ENCODE data around the gene NUDT1. TPM values are rescaled to one million over a fixed set of nuclear protein-coding genes. Genes with fewer than 3 reads are reported as not detected.

The NUDT1 gene
- total and polyA plus RNA-seq, 9 donors = 17.3 to 29.8 (median 23.4) TPM

DNA sequence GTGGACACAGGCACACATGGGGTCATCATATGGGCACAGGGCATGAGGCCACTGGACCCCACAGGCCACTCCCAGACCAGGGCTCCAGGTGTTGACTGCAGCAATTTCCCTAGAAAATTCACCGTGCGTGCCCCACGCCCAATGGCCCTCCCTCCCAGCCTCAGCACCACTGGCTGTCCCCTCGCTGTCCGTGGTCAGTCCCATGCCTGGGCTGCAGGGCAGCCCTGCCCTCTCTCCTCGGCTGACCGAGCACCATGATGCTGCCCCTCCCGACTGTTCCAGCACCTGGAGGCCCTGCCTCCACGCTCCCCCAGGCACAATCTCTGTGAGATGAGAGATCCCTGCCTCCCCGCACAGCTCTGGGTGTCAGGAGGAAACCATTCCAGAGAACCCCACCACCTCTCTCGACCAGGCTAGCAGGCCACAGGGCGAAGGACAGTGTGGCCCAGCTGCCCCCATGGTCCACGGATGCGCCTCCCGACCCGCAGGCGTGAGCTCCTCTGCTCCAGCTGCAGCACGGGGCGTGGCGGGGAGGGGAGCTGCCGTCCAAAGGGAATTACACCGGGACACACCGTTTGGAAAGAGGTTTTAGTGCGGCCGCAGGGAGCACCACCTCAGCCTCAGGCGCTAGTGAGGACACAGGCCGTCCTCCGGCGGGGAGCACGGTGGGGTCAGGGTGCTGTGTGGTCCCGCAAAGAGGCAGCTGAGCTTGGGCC is 12.6 kb downstream of the NUDT1 start:
- no peak overlapping the region for H3K4me3 ChIP-seq (ENCODE audit: low read length)
- WGBS (ENCODE audit: insufficient coverage) = 85% methylated on average over 31 of the region's 31 CpGs
- no peak for DNase-seq
- no peaks in the 10 kb centered on the region for H3K27me3 ChIP-seq (ENCODE audit: control insufficient read depth, insufficient read depth, low read length)
- no peak overlapping the region for H3K27ac ChIP-seq (ENCODE audit: low read length)
- H3K9me3 ChIP-seq (replicated peaks; ENCODE audit: control insufficient read depth, low read depth, low read length) = no peaks in the 10 kb centered on the region
- peaks cover 21% of the 10 kb centered on the region for H3K4me1 ChIP-seq (ENCODE audit: control insufficient read depth, insufficient read depth, low read length)
- peaks cover 48% of the 10 kb centered on the region for H3K36me3 ChIP-seq (ENCODE audit: control insufficient read depth, insufficient read depth, low read length)

- no peak overlapping the region for H3K4me3 ChIP-seq (ENCODE audit: low read length)
- H3K27me3 ChIP-seq (ENCODE audit: control insufficient read depth, insufficient read depth, low read length) = no peaks in the 10 kb centered on the region
- H3K9me3 ChIP-seq (replicated peaks; ENCODE audit: control insufficient read depth, low read depth, low read length) = no peaks in the 10 kb centered on the region
- H3K4me1 ChIP-seq (ENCODE audit: control insufficient read depth, insufficient read depth, low read length) = peaks cover 17% of the 10 kb centered on the region
- DNase-seq = no peak
- no peak overlapping the region for H3K27ac ChIP-seq (ENCODE audit: low read length)
- H3K36me3 ChIP-seq (ENCODE audit: control insufficient read depth, insufficient read depth, low read length) = peaks cover 49% of the 10 kb centered on the region
- 88% methylated on average over 25 of the region's 33 CpGs for WGBS (ENCODE audit: insufficient coverage)
Observed at GRCh38 chr7:2255145-2256139, 13.4 kb downstream of the NUDT1 start.

- no peak overlapping the region for H3K4me3 ChIP-seq (ENCODE audit: low read length)
- no peaks in the 10 kb centered on the region for H3K9me3 ChIP-seq (replicated peaks; ENCODE audit: control insufficient read depth, low read depth, low read length)
- H3K4me1 ChIP-seq (ENCODE audit: control insufficient read depth, insufficient read depth, low read length) = peaks cover 9% of the 10 kb centered on the region
- no peak overlapping the region for H3K27ac ChIP-seq (ENCODE audit: low read length)
- no peaks in the 10 kb centered on the region for H3K27me3 ChIP-seq (ENCODE audit: control insufficient read depth, insufficient read depth, low read length)
- H3K36me3 ChIP-seq (ENCODE audit: control insufficient read depth, insufficient read depth, low read length) = peaks cover 46% of the 10 kb centered on the region
- WGBS (ENCODE audit: insufficient coverage) = 92% methylated on average over 35 of the region's 44 CpGs
- DNase-seq = no peak
Observed at GRCh38 chr7:2256306-2257045, 14.4 kb downstream of the NUDT1 start.

DNA sequence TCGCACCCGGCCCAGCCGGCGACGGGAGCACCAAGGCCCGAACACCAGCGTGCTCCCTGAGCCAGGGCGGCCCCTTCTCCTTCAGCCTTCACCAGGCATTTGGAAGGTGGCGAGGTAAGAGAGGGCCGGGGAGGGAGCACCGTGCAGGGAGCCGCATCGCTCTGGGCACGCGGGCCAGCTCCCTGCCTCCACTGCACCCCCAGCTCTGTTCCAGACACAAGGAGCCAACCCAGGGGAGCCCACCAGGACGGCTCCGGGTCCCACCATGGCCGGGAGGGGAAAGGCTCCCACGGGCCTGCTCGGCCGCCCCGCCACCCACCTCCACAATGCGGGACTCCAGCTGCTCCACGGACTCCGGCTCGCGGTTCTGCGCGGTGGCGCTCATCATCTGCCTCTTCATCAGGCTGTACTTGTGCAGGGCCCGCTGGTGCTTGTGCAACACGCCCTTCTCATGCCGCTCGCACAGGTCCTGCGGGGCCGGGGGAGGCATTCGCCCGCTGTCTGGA is 15.1 kb downstream of the NUDT1 start:
- peaks cover 51% of the 10 kb centered on the region for H3K36me3 ChIP-seq (ENCODE audit: control insufficient read depth, insufficient read depth, low read length)

GRCh38 chr7:2257651-2258050 is 15.6 kb downstream of the NUDT1 start:
- Histone ChIP-seq H3K9me3 (replicated peaks; ENCODE audit: control insufficient read depth, low read depth, low read length) (no peaks in the 10 kb centered on the region), H3K27me3 (ENCODE audit: control insufficient read depth, insufficient read depth, low read length) (no peaks in the 10 kb centered on the region), H3K4me3 (ENCODE audit: low read length) (no peak overlapping the region), H3K27ac (ENCODE audit: low read length) (no peak overlapping the region), H3K4me1 (ENCODE audit: control insufficient read depth, insufficient read depth, low read length) (no peaks in the 10 kb centered on the region), H3K36me3 (ENCODE audit: control insufficient read depth, insufficient read depth, low read length) (peaks cover 52% of the 10 kb centered on the region)
- no peak for DNase-seq
- WGBS (ENCODE audit: insufficient coverage) = 93% methylated on average over 16 of the region's 17 CpGs

More for the DNA sequence above, 15.1 kb downstream of the NUDT1 start:
- 96% methylated on average over 34 of the region's 38 CpGs for WGBS (ENCODE audit: insufficient coverage)
- Histone ChIP-seq H3K27ac (ENCODE audit: low read length) (no peak overlapping the region), H3K27me3 (ENCODE audit: control insufficient read depth, insufficient read depth, low read length) (no peaks in the 10 kb centered on the region), H3K4me1 (ENCODE audit: control insufficient read depth, insufficient read depth, low read length) (peaks cover 3% of the 10 kb centered on the region), H3K9me3 (replicated peaks; ENCODE audit: control insufficient read depth, low read depth, low read length) (no peaks in the 10 kb centered on the region), H3K4me3 (ENCODE audit: low read length) (no peak overlapping the region)
- no peak for DNase-seq

GRCh38 chr7:2258661-2259365 is 16.8 kb downstream of the NUDT1 start:
- peaks cover 53% of the 10 kb centered on the region for H3K36me3 ChIP-seq (ENCODE audit: control insufficient read depth, insufficient read depth, low read length)
- WGBS (ENCODE audit: insufficient coverage) = 92% methylated on average over 34 of the region's 34 CpGs
- H3K9me3 ChIP-seq (replicated peaks; ENCODE audit: control insufficient read depth, low read depth, low read length) = no peaks in the 10 kb centered on the region

GRCh38 chr7:2259480-2259879 is 17.5 kb downstream of the NUDT1 start:
- H3K27me3 ChIP-seq (ENCODE audit: control insufficient read depth, insufficient read depth, low read length) = no peaks in the 10 kb centered on the region
- 82% methylated on average over 5 of the region's 9 CpGs for WGBS (ENCODE audit: insufficient coverage)
- H3K27ac ChIP-seq (ENCODE audit: low read length) = no peak overlapping the region
- no peak overlapping the region for H3K4me3 ChIP-seq (ENCODE audit: low read length)
- H3K9me3 ChIP-seq (replicated peaks; ENCODE audit: control insufficient read depth, low read depth, low read length) = no peaks in the 10 kb centered on the region
- H3K36me3 ChIP-seq (ENCODE audit: control insufficient read depth, insufficient read depth, low read length) = peaks cover 58% of the 10 kb centered on the region
- no peak for DNase-seq
- H3K4me1 ChIP-seq (ENCODE audit: control insufficient read depth, insufficient read depth, low read length) = peaks cover 5% of the 10 kb centered on the region

More at GRCh38 chr7:2258661-2259365, 16.8 kb downstream of the NUDT1 start:
- Histone ChIP-seq H3K4me3 (ENCODE audit: low read length) (no peak overlapping the region), H3K4me1 (ENCODE audit: control insufficient read depth, insufficient read depth, low read length) (peaks cover 5% of the 10 kb centered on the region), H3K27me3 (ENCODE audit: control insufficient read depth, insufficient read depth, low read length) (no peaks in the 10 kb centered on the region), H3K27ac (ENCODE audit: low read length) (no peak overlapping the region)
- DNase-seq = no peak

DNA sequence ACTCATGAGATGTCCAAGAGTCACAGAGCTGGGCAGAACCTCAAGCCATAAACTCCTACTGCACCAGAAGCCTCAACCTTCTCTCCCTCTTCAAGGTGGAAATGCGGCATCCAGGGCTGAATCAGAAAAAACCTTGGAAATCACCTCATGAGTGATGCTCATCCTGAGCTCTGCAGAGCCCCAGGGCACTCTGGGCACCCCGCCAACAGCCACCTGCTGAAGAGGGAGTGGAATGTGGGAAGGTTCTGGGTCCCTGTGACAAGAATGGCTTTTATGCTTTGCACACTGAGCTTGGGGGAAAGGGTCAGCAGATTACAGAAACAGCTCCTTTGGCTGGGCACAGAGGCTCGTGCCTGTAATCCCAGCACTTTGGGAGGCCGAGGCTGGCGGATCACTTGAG is 18.8 kb downstream of the NUDT1 start:
- 83% methylated on average over 2 of the region's 5 CpGs for WGBS (ENCODE audit: insufficient coverage)
- no peaks in the 10 kb centered on the region for H3K27me3 ChIP-seq (ENCODE audit: control insufficient read depth, insufficient read depth, low read length)
- H3K4me3 ChIP-seq (ENCODE audit: low read length) = no peak overlapping the region
- H3K4me1 ChIP-seq (ENCODE audit: control insufficient read depth, insufficient read depth, low read length) = peaks cover 5% of the 10 kb centered on the region
- no peaks in the 10 kb centered on the region for H3K9me3 ChIP-seq (replicated peaks; ENCODE audit: control insufficient read depth, low read depth, low read length)
- no peak for DNase-seq
- no peak overlapping the region for H3K27ac ChIP-seq (ENCODE audit: low read length)
- peaks cover 51% of the 10 kb centered on the region for H3K36me3 ChIP-seq (ENCODE audit: control insufficient read depth, insufficient read depth, low read length)

DNA sequence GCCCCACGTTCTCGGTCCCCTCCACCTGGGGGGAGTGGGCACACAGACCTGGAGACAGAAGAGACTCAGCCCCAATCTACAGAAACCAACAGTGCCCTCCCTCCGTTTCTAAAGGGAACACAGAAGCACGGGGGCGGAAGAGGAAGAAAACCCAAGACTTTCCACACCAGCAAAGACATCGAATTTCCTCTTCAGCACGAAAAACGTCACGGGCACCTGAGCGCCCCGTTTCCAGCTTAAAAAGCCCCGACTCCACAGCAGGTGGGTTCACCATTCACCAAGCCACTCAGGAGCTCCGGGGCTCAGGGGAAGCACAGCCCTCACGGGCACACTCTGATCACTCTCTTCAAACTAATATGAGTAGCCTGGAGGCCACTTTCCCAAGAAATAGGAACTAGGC is 19.6 kb downstream of the NUDT1 start:
- Histone ChIP-seq H3K9me3 (replicated peaks; ENCODE audit: control insufficient read depth, low read depth, low read length) (no peaks in the 10 kb centered on the region), H3K4me3 (ENCODE audit: low read length) (no peak overlapping the region), H3K36me3 (ENCODE audit: control insufficient read depth, insufficient read depth, low read length) (peaks cover 46% of the 10 kb centered on the region), H3K27me3 (ENCODE audit: control insufficient read depth, insufficient read depth, low read length) (no peaks in the 10 kb centered on the region), H3K27ac (ENCODE audit: low read length) (peak overlapping the region; percentile 65), H3K4me1 (ENCODE audit: control insufficient read depth, insufficient read depth, low read length) (peaks cover 5% of the 10 kb centered on the region)
- DNase-seq = peak; percentile 55
- WGBS (ENCODE audit: insufficient coverage) = 88% methylated on average over 13 of the region's 14 CpGs
